Adrenal gland (tissue), 12 donors: ENCODE measurements around the gene HDAC4. TPM values are rescaled to one million over a fixed set of nuclear protein-coding genes. Genes with fewer than 3 reads are reported as not detected.

Source experiments
- DNase-seq, 7 donors: peaks; one replicate each; pipeline ENCODE4 v3.0.0-alpha.2; 2019 to 2020
- H3K27ac ChIP-seq, 5 donors: fragments of 200-600 bp; sonication (generic) in 4 of 5; 1 replicate in 3 of 5; 2 replicates in 2 of 5; pipeline versions ENCODE4 v1.5.1 to v1.8.0; 2016 to 2020; ENCODE audit warnings: mild to moderate bottlenecking in 1 of 5
- H3K27me3 ChIP-seq: fragments of 200-600 bp; 2 replicates; pipeline ENCODE4 v1.8.0; 2021
- H3K36me3 ChIP-seq, 2 donors: fragments of 200-600 bp; replicated peaks in 1 of 2; 1 replicate in 1 of 2; 2 replicates in 1 of 2; pipeline versions ENCODE4 v1.5.1 to v1.8.0; 2018 to 2022
- H3K4me1 ChIP-seq, 2 donors: fragments of 200-600 bp; replicated peaks in 1 of 2; 1 replicate in 1 of 2; 2 replicates in 1 of 2; pipeline versions ENCODE4 v1.5.1 to v1.8.0; 2018 to 2021
- H3K4me3 ChIP-seq, 4 donors: fragments of 200-600 bp; sonication (generic) in 3 of 4; one replicate each; pipeline ENCODE4 v1.5.1; 2016 to 2018
- H3K9me3 ChIP-seq, 3 donors: fragments of 200-600 bp; sonication (generic) in 1 of 3; replicated peaks in 1 of 3; 1 replicate in 2 of 3; 2 replicates in 1 of 3; pipeline versions ENCODE4 v1.5.1 to v1.8.0; 2016 to 2021
- CTCF ChIP-seq, 6 experiments: fragments of 450-650 bp in 4 of 6; fragments of 200-600 bp in 2 of 6; sonication (generic) in 1 of 6; IDR thresholded peaks; 1 replicate in 5 of 6; 2 replicates in 1 of 6; pipeline versions ENCODE4 v1.5.1 to v1.8.0; 2016 to 2021; ENCODE audit warnings: antibody characterized with exemption in 6 of 6, mild to moderate bottlenecking in 2 of 6, moderate library complexity in 1 of 6
- POLR2A ChIP-seq, 2 donors: fragments of 450-650 bp; IDR thresholded peaks; one replicate each; pipeline ENCODE4 v1.6.1; 2017; ENCODE audit warnings: antibody characterized with exemption in 2 of 2, mild to moderate bottlenecking in 2 of 2, moderate library complexity in 1 of 2
- WGBS, 4 donors: extraction: QIAGEN DNeasy Blood & Tissue Kit in 2 of 4; methylation state at CpG; one replicate each; pipeline versions ENCODE4 v1.1.5 to v1.1.7; 2013 to 2017; 5-methylcytosine and 5-hydroxymethylcytosine counted together
- intact Hi-C, 2 donors: fragments of 100-400 bp; cut with DNase I; formaldehyde crosslinking; loops; one replicate each; pipeline versions ENCODE4 v1.14.1 to v1.15.0; 2022 to 2023
- polyA plus RNA-seq, 3 donors: library from polyadenylated mRNA; stranded (reverse); fragments of 200-250 nt in 2 of 3; fragments of 350-450 nt in 1 of 3; fragmentation: Illumina TruSeq in 1 of 3; extraction: RNeasy Lipid Tissue Mini Kit (QIAGEN cat#74804) in 1 of 3; gene quantifications; one replicate each; pipeline ENCODE4 v1.2.3, GENCODE V29; 2013 to 2014
- total RNA-seq, 9 donors: library from RNA; depleted of rRNA in 4 of 9; stranded (reverse); fragments of >200 nt in 4 of 9; fragments of 120-200 nt in 1 of 9; fragmentation: NEBNext Ultra II Directional in 1 of 9; extraction: Animal tissue kit (Norgen Biotek cat#: 25700) in 1 of 9; gene quantifications; one replicate each; pipeline versions ENCODE4 v1.1.0 to v1.2.4, GENCODE V29; 2013 to 2023
- donor health status: healthy with polysubstance abuse.
- donor health status: Bipolar disorder and iron deficiency.
- donor health status: DM: yes; HTN: yes; CAD: no.
- donor health status: DM: no; HTN: no; CAD: no.
- donor health status: DM: no; HTN: no; CAD: no.
- donor health status: DM: yes; HTN: yes; CAD: no.

HDAC4 gene
- total and polyA plus RNA-seq, 12 donors, result 8.3 to 88.9 (median 28.7) TPM

DNA sequence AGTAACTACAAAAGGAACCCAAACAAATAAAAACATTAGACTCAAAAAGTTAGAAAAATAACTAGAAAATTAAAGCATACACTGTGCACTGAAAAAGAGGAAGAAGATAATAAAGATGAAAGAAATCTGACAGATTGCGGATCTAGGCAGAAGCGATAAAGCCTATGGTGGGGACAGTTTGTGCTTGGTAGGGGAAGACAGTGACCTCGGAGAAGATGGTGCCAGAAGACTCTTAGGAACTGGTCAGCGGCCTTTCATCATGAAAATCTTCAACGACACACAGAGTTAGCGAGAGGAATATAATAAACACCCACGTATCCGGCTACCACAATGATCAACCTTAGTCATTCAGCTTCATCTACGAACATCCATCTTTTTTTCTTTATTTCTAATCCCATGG lies 180.5 kb downstream of the HDAC4 start:
- peak in 2 of 7 donors; percentile 17 to 44 for DNase-seq
- H3K4me3 ChIP-seq, result no peak overlapping the region
- no peaks in the 10 kb centered on the region for H3K27me3 ChIP-seq
- H3K27ac ChIP-seq, result peak overlapping the region in 2 of 5 donors; percentile 94
- intact Hi-C loops, result no loop called here
- H3K9me3 ChIP-seq, result no peaks in the 10 kb centered on the region
- H3K4me1 ChIP-seq, result peaks cover 16 to 50% of the 10 kb centered on the region in 2 donors
- 83 to 95% (median 91%) methylated on average over 9 of the region's 9 CpGs for WGBS, 4 donors
- H3K36me3 ChIP-seq, result no peaks in the 10 kb centered on the region
- no peak for TF ChIP-seq POLR2A (IDR thresholded peaks at IDR 0.05)
- TF ChIP-seq CTCF (IDR thresholded peaks at IDR 0.05), result no peak

DNA sequence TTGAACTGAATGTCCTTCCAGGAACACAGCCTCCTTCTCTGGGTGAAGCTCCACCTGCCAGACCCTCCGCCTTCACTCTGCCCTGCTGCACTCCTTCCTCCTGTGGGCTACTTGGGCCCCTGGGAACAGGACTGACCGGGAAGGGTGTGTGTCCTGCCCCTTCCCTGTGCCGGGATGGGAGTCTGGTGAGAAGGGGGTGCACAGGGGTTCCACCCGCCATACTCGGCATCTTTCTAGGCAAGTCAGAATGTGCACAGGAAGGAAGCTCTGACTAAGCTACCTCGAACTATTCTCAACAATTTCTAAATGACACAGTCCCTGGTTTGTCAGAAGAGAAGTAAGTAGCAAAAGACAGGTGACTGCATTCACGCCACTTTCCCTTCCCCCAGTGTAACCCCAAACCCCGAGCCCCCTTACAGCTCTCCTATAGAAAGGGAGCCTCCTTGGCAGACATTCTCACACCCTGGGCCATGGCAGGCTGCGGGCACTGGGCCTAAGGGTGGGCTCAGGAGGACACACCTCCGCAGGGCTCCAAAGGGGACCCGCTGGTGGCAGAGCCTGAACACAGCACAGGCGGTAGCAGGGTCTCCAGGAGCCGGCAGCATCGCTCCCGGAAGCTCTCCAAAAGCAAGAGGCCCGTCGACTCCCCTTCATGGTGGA lies 184.1 kb downstream of the HDAC4 start:
- no peaks in the 10 kb centered on the region for H3K9me3 ChIP-seq
- DNase-seq, result peak in 3 of 7 donors; percentile 11 to 47 (median 15)
- no peaks in the 10 kb centered on the region for H3K27me3 ChIP-seq
- peaks cover 3 to 34% of the 10 kb centered on the region in 2 donors for H3K4me1 ChIP-seq
- no peaks in the 10 kb centered on the region for H3K36me3 ChIP-seq
- no peak overlapping the region for H3K27ac ChIP-seq
- TF ChIP-seq CTCF (IDR thresholded peaks at IDR 0.05), result no peak
- TF ChIP-seq POLR2A (IDR thresholded peaks at IDR 0.05), result no peak
- H3K4me3 ChIP-seq, result no peak overlapping the region
- 81 to 94% (median 86%) methylated on average over 12 to 17 of the region's 17 CpGs for WGBS, 4 donors
- intact Hi-C loops, result no loop called here

DNA sequence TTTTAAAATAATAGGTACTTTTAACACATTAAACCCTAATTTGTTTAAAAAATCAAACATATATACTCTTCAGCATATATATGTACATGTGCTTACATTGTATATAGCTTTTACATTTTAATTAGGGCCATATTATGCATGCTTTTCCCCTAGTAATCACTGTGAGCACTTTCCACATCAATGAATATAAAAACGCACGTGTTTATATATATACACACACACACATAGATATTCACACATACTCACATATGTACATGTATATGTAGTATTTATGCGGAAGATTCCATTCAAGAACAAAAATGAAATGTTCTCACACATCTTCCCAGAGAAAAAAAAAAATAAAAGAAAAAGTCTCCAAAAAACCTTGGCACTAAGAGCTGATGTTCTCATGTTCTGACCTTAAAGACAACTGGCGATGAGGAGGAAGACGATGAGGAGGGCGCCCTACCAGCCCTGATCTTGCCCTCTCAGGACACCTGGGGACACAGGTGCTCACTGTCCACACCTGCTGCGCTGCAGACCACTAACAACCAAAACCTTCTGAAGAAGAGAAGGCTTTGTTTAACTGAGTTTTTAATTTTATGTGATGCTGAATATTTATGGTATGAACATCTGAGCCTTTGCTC lies 184.7 kb downstream of the HDAC4 start:
- Histone ChIP-seq H3K4me3 (no peak overlapping the region), H3K27me3 (no peaks in the 10 kb centered on the region), H3K27ac (no peak overlapping the region), H3K4me1 (peaks cover 0 to 33% of the 10 kb centered on the region in 2 donors), H3K9me3 (no peaks in the 10 kb centered on the region), H3K36me3 (no peaks in the 10 kb centered on the region)
- 75 to 80% (median 77%) methylated on average over 7 of the region's 7 CpGs for WGBS, 4 donors
- intact Hi-C loops, result no loop called here
- no peak for DNase-seq
- no peak for TF ChIP-seq POLR2A (IDR thresholded peaks at IDR 0.05)
- no peak for TF ChIP-seq CTCF (IDR thresholded peaks at IDR 0.05)

DNA sequence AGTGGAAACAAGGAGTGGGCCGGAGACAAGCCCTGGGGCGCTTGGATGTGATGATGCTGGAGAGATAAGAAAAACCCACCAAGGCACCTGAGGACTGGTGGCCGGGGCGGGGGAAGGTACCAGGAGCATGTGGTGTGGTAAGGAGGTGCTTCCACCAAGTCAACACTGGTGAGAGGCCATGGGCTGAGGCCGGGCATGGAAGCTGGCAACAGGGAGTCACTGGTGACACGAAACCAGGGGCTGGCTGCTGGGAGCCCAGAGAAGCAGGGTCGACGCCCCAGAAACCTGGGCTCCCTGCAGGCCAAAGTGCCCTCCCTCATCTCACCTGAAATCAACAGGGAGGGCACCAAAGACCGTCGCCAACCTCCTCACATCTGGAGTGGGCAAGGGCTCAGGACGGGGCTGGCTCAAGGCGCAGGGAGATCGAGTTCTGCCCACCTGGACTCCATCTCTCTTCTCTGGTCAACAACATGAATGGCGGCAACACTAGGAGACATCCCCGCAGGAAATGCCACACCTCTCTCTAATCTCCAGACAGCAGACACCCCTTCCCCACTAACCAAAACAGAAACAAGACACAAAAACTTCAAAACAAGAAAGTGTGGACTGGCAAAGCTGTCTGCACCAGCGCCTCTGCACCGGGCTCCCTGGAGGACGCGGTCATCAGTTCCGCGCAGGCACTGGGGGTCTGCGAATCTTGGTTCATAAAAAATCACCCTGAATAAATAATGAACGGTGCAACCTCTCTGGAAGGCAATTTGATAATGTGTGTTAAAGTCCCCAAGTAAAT lies 185.5 kb downstream of the HDAC4 start:
- Histone ChIP-seq H3K36me3 (no peaks in the 10 kb centered on the region), H3K27me3 (no peaks in the 10 kb centered on the region), H3K27ac (no peak overlapping the region), H3K4me3 (no peak overlapping the region), H3K9me3 (no peaks in the 10 kb centered on the region), H3K4me1 (peaks cover 0 to 26% of the 10 kb centered on the region in 2 donors)
- TF ChIP-seq POLR2A (IDR thresholded peaks at IDR 0.05) (no peak), CTCF (IDR thresholded peaks at IDR 0.05) (no peak)
- DNase-seq, result no peak
- 94 to 96% (median 96%) methylated on average over 19 to 23 of the region's 23 CpGs for WGBS, 4 donors
- intact Hi-C loops, result no loop called here
